Measurements from ENCODE around the gene MCIDAS. TPM values are rescaled to one million over a fixed set of nuclear protein-coding genes. Genes with fewer than 3 reads are reported as not detected.

The MCIDAS gene
- total and polyA plus RNA-seq, 2 of the 13 experiments (the other 11 are each of a cell fraction or from before 2014, with no cell fraction given) = not detected

GRCh38 chr5:55177078-55177477 lies 50.0 kb downstream of the MCIDAS start (continued):
- TF ChIP-seq CHCHD3 (CRISPR knock-in tag; IDR thresholded peaks at IDR 0.05) = no peak
- TF ChIP-seq U2AF1 (optimal IDR thresholded peaks at IDR 0.05; ENCODE audit: low read depth, low read length) = no peak
- no peak for TF ChIP-seq KLF9 (CRISPR knock-in tag; IDR thresholded peaks at IDR 0.05; ENCODE audit: low read depth)

DNA sequence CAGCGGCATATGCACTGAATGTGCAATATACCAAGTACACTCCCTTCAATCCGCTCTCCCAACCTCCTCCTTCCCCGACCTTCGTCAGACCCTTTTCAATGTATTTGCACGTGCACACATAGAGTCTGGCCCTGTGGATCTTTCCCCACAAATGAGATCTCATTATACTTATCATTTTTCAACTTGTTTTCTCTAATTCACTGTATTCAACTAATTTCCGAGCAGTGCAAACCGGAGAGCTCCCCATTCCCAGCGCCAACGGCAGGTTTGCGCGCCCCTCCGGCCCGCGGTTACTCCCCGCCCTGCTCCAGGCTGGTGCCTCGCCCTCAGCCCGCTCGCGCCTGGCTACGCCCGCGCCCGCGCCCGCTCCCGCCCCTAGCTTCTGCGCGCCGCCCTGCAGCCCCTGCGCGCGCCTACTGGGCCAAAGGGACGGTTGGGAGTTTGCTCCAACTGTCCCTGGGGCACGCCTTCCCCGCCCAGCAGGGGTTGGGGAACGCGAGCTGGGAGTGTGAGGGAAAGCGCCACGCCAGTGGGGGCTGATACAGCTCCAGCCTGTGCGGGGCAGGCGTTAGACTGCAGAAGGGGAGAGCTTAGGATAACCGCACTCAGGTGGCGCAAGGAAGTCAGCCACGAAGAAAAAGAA lies 50.8 kb downstream of the MCIDAS start:
- H3K4me1 ChIP-seq (ENCODE audit: insufficient read depth, low read length) = peaks cover 37% of the 10 kb centered on the region
- CTCF ChIA-PET (ENCODE audit: low intra/inter-chr PET ratio, low total read pairs) = no interaction called here
- intact Hi-C loops (cut with micrococcal nuclease; ENCODE audit: unreplicated experiment) = loop anchor here (10.0 kb wide), 2 partner anchors 229 to 759 kb away; no protein-coding TSS in a partner anchor
- DNase-seq (ENCODE audit: low spot score) = peak; percentile 34
- peak overlapping the region; percentile 44 to 58 (median 47) for H3K4me3 ChIP-seq (replicated peaks in 1 of 3; ENCODE audit: insufficient read depth in 1 of 3, low read depth in 2 of 3, low read length in 3 of 3)
- FAIRE-seq = no peak
- H3K36me3 ChIP-seq (replicated peaks in 1 of 2; ENCODE audit: control insufficient read depth in 1 of 2, insufficient read depth in 2 of 2, low read length in 2 of 2) = no peaks in the 10 kb centered on the region
- POLR2A ChIA-PET = interaction anchor here (0.6 kb wide), 1 partner anchor 40 kb away, joined by 3 read pairs; no protein-coding TSS in a partner anchor
- WGBS (ENCODE audit: low lambda C conversion rate) = 2% methylated on average over 33 of the region's 44 CpGs
- no peak overlapping the region for H2AFZ ChIP-seq (ENCODE audit: low read length)
- H3K27ac ChIP-seq (ENCODE audit: extremely low read length, insufficient read depth, low read length) = no peak overlapping the region
- no peak overlapping the region for H3K9ac ChIP-seq (ENCODE audit: insufficient read depth, low read depth, low read length)
- no TSS peak for BruUV-seq (replicated peaks)
- peak overlapping the region; percentile 64 for H3K4me2 ChIP-seq (ENCODE audit: low read depth, low read length)
- H3K27me3 ChIP-seq (ENCODE audit: control insufficient read depth in 1 of 2, insufficient read depth in 2 of 2, low read length in 2 of 2) = peaks cover 2 to 43% of the 10 kb centered on the region in 2 experiments; a peak in 3 of 5 replicates
- in situ Hi-C loops (cut with HindIII; ENCODE audit: extremely low pct_ligation_motif_present, low pct_unique_long_range_greater_than_20kb) = no loop called here
- H3K9me3 ChIP-seq (ENCODE audit: low read length) = no peaks in the 10 kb centered on the region
- ATAC-seq = peak; percentile 91
- H3K79me2 ChIP-seq (ENCODE audit: insufficient read depth, low read length) = no peaks in the 10 kb centered on the region
- H4K20me1 ChIP-seq (ENCODE audit: insufficient read depth, low read length) = no peaks in the 10 kb centered on the region; the same call in 1 of the 2 replicates
- TF ChIP-seq PPARG (CRISPR knock-in tag; conservative IDR thresholded peaks at IDR 0.05) (peak; percentile 80), MLLT10 (CRISPR knock-in tag; IDR thresholded peaks at IDR 0.05) (no peak), MATR3 (CRISPR knock-in tag; IDR thresholded peaks at IDR 0.05) (no peak), UBTF (CRISPR knock-in tag; IDR thresholded peaks at IDR 0.05) (peak; percentile 69; the same call in 1 of the 2 replicates), ZNF883 (CRISPR knock-in tag; IDR thresholded peaks at IDR 0.05; ENCODE audit: not compliant biosample characterization) (peak; percentile 26), ZNF619 (CRISPR knock-in tag; IDR thresholded peaks at IDR 0.05) (0 out of 2 replicates have a peak, but pooled peaks have one; percentile 46)
- TF ChIP-seq, protein P1, sequence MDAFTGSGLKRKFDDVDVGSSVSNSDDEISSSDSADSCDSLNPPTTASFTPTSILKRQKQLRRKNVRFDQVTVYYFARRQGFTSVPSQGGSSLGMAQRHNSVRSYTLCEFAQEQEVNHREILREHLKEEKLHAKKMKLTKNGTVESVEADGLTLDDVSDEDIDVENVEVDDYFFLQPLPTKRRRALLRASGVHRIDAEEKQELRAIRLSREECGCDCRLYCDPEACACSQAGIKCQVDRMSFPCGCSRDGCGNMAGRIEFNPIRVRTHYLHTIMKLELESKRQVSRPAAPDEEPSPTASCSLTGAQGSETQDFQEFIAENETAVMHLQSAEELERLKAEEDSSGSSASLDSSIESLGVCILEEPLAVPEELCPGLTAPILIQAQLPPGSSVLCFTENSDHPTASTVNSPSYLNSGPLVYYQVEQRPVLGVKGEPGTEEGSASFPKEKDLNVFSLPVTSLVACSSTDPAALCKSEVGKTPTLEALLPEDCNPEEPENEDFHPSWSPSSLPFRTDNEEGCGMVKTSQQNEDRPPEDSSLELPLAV (CRISPR knock-in tag; conservative IDR thresholded peaks at IDR 0.05; ENCODE audit: low read depth) = 0 out of 2 replicates have a peak, but pooled peaks have one; percentile 50
- TF ChIP-seq, protein P2, sequence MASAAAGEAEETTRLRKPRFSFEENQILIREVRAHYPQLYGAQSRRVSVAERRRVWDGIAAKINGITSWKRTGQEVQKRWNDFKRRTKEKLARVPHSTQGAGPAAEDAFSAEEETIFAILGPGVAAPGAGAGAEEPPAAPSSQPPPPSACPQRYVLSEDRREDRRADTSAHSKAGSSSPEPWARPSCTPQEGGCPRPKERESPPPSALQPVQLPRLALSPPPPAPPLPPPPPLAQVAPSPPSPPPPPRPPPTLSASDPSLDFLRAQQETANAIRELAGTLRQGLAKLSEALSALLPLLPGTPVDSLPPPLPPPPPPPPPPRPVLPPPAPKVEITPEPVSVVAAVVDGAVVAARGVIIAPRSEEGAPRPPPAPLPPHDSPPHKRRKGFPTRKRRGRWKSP (CRISPR knock-in tag; IDR thresholded peaks at IDR 0.05) = peak; percentile 81; the same call in 1 of the 2 replicates
- TF ChIP-seq, protein P3, sequence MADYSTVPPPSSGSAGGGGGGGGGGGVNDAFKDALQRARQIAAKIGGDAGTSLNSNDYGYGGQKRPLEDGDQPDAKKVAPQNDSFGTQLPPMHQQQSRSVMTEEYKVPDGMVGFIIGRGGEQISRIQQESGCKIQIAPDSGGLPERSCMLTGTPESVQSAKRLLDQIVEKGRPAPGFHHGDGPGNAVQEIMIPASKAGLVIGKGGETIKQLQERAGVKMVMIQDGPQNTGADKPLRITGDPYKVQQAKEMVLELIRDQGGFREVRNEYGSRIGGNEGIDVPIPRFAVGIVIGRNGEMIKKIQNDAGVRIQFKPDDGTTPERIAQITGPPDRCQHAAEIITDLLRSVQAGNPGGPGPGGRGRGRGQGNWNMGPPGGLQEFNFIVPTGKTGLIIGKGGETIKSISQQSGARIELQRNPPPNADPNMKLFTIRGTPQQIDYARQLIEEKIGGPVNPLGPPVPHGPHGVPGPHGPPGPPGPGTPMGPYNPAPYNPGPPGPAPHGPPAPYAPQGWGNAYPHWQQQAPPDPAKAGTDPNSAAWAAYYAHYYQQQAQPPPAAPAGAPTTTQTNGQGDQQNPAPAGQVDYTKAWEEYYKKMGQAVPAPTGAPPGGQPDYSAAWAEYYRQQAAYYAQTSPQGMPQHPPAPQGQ (CRISPR knock-in tag; IDR thresholded peaks at IDR 0.05; ENCODE audit: borderline replicate concordance) = no peak
